Measurements from ENCODE around the gene GNAZ. TPM values are rescaled to one million over a fixed set of nuclear protein-coding genes. Genes with fewer than 3 reads are reported as not detected.

The GNAZ gene
- total and polyA plus RNA-seq, 2 donors (not counting 1 experiment from before 2014, with no cell fraction given), result 2.8 to 9.1 TPM

DNA sequence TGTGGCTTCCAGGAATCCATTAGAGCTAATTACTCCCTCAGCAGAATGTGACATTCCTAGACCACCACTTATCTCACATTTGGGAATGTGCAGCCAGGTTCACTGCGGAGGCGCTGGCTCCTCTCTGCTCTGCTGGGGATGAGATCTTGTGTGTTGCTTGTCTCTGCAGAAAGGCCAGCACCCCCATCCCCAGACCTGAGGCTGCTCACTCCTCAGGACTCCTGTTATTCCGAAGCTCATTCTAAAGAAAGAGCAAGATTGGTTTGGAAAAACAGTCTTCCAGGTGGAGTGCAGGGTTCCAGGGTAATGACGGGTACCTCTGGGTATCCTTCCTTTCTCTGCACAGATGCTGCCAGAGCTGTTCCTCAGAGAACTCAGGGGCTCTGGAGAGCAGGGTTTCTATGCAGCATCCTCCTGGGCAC, 50.7 kb downstream of the GNAZ start:
- H3K9ac ChIP-seq (ENCODE audit: low read length), result no peak overlapping the region
- no peaks in the 10 kb centered on the region for H3K79me2 ChIP-seq (ENCODE audit: control insufficient read depth, insufficient read depth, low read length)
- peaks cover 5 to 12% of the 10 kb centered on the region in 2 donors for H3K4me1 ChIP-seq (ENCODE audit: control insufficient read depth in 2 of 2, insufficient read depth in 2 of 2, low read length in 2 of 2)
- H3K27ac ChIP-seq (ENCODE audit: low read length in 2 of 2), result no peak overlapping the region
- Mint-ChIP-seq H3K27me3 (no peaks in the 10 kb centered on the region), H3K9me3 (ENCODE audit: insufficient read depth) (no peaks in the 10 kb centered on the region), H3K4me1 (peaks cover 14% of the 10 kb centered on the region), H3K27ac (no peak overlapping the region), H3K4me3 (no peak overlapping the region)
- H4K20me1 ChIP-seq (ENCODE audit: control insufficient read depth, insufficient read depth, low read length, poor library complexity, severe bottlenecking), result no peaks in the 10 kb centered on the region
- no peak overlapping the region for H2AFZ ChIP-seq (ENCODE audit: insufficient read depth, low read depth, low read length, poor library complexity, severe bottlenecking)
- ChIA-PET CTCF (interaction anchor here (0.7 to 6.7 kb wide), 3 partner anchors 16 to 163 kb away, joined by 4 to 84 read pairs (median 4); no protein-coding TSS in a partner anchor), POLR2A (no interaction called here)
- intact Hi-C loops (cut with micrococcal nuclease), result no loop called here
- H3K4me2 ChIP-seq (replicated peaks; ENCODE audit: low read depth, low read length, poor library complexity, severe bottlenecking), result no peak overlapping the region
- no peaks in the 10 kb centered on the region for H3K36me3 ChIP-seq (replicated peaks in 1 of 2; ENCODE audit: control extremely low read depth in 1 of 2, control insufficient read depth in 1 of 2, extremely low read depth in 1 of 2, insufficient read depth in 2 of 2, low read length in 1 of 2)
- TF ChIP-seq EZH2 (IDR thresholded peaks at IDR 0.05; ENCODE audit: borderline replicate concordance, insufficient read depth, low read depth, low read length, poor library complexity, severe bottlenecking) (no peak), CTCF (IDR thresholded peaks at IDR 0.05) (no peak)
- no peaks in the 10 kb centered on the region for H3K9me3 ChIP-seq (ENCODE audit: control extremely low read depth in 1 of 3, control insufficient read depth in 2 of 3, insufficient read depth in 1 of 3, low read length in 2 of 3)
- ATAC-seq (ENCODE audit: low read depth) (no peak), DNase-seq (no peak)
- H3K4me3 ChIP-seq (ENCODE audit: control extremely low read depth in 1 of 5, extremely low read depth in 1 of 5, insufficient read depth in 1 of 5, low read depth in 2 of 5, low read length in 4 of 5), result no peak overlapping the region
- H3K27me3 ChIP-seq (replicated peaks in 1 of 4; ENCODE audit: control extremely low read depth in 1 of 4, control insufficient read depth in 3 of 4, insufficient read depth in 4 of 4, low read length in 3 of 4), result no peaks in the 10 kb centered on the region
- WGBS (ENCODE audit: insufficient coverage), result 100% methylated on average over 1 of the region's 4 CpGs

GRCh38 chr22:23121424-23121823, 51.1 kb downstream of the GNAZ start:
- Mint-ChIP-seq H3K27me3 (no peaks in the 10 kb centered on the region), H3K27ac (no peak overlapping the region), H3K4me3 (no peak overlapping the region), H3K4me1 (peaks cover 14% of the 10 kb centered on the region), H3K9me3 (ENCODE audit: insufficient read depth) (no peaks in the 10 kb centered on the region)
- H3K79me2 ChIP-seq (ENCODE audit: control insufficient read depth, insufficient read depth, low read length), result no peaks in the 10 kb centered on the region
- no CpG with 5 or more reads among the region's 9 CpGs for WGBS (ENCODE audit: insufficient coverage)
- H3K27me3 ChIP-seq (replicated peaks in 1 of 4; ENCODE audit: control extremely low read depth in 1 of 4, control insufficient read depth in 3 of 4, insufficient read depth in 4 of 4, low read length in 3 of 4), result no peaks in the 10 kb centered on the region
- no peak for TF ChIP-seq EZH2 (IDR thresholded peaks at IDR 0.05; ENCODE audit: borderline replicate concordance, insufficient read depth, low read depth, low read length, poor library complexity, severe bottlenecking)
- TF ChIP-seq CTCF (IDR thresholded peaks at IDR 0.05), result no peak
- POLR2A ChIA-PET, result no interaction called here
- CTCF ChIA-PET, result interaction anchor here (0.7 to 6.7 kb wide), 3 partner anchors 16 to 163 kb away, joined by 4 to 84 read pairs (median 4); no protein-coding TSS in a partner anchor
- no peaks in the 10 kb centered on the region for H3K36me3 ChIP-seq (replicated peaks in 1 of 2; ENCODE audit: control extremely low read depth in 1 of 2, control insufficient read depth in 1 of 2, extremely low read depth in 1 of 2, insufficient read depth in 2 of 2, low read length in 1 of 2)
- no peaks in the 10 kb centered on the region for H4K20me1 ChIP-seq (ENCODE audit: control insufficient read depth, insufficient read depth, low read length, poor library complexity, severe bottlenecking)
- DNase-seq, result no peak
- no peak for ATAC-seq (ENCODE audit: low read depth)
- no peak overlapping the region for H3K4me3 ChIP-seq (ENCODE audit: control extremely low read depth in 1 of 5, extremely low read depth in 1 of 5, insufficient read depth in 1 of 5, low read depth in 2 of 5, low read length in 4 of 5)
- no peak overlapping the region for H3K4me2 ChIP-seq (replicated peaks; ENCODE audit: low read depth, low read length, poor library complexity, severe bottlenecking)
- no peak overlapping the region for H3K27ac ChIP-seq (ENCODE audit: low read length in 2 of 2)
- H2AFZ ChIP-seq (ENCODE audit: insufficient read depth, low read depth, low read length, poor library complexity, severe bottlenecking), result no peak overlapping the region
- H3K4me1 ChIP-seq (ENCODE audit: control insufficient read depth in 2 of 2, insufficient read depth in 2 of 2, low read length in 2 of 2), result peaks cover 5 to 12% of the 10 kb centered on the region in 2 donors
- intact Hi-C loops (cut with micrococcal nuclease), result no loop called here
- no peaks in the 10 kb centered on the region for H3K9me3 ChIP-seq (ENCODE audit: control extremely low read depth in 1 of 3, control insufficient read depth in 2 of 3, insufficient read depth in 1 of 3, low read length in 2 of 3)
- no peak overlapping the region for H3K9ac ChIP-seq (ENCODE audit: low read length)

Measured in B cell (primary cell).